Body of pancreas (tissue), 4 donors: ENCODE data around the gene IDH3G. TPM values are rescaled to one million over a fixed set of nuclear protein-coding genes. Genes with fewer than 3 reads are reported as not detected.

ENCODE experiments used
- ATAC-seq: fragments of 150-250 bp; one replicate; pipeline ENCODE4 v1.9.1; 2016
- DNase-seq, 4 donors: peaks; one replicate each; pipeline ENCODE4 v3.0.0-alpha.2; 2019
- H3K27ac ChIP-seq, 4 donors: fragments of 200-600 bp; sonication (generic); 1 replicate in 3 of 4; 2 replicates in 1 of 4; pipeline versions ENCODE4 v1.5.1 to v1.6.1; 2016 to 2019; ENCODE audit warnings: mild to moderate bottlenecking in 1 of 4, mixed read lengths in 1 of 4, moderate library complexity in 1 of 4
- H3K27me3 ChIP-seq, 2 donors: fragments of 200-600 bp; sonication (generic); one replicate each; pipeline ENCODE4 v1.6.0; 2016; ENCODE audit warnings: mild to moderate bottlenecking in 1 of 2
- H3K36me3 ChIP-seq, 2 donors: fragments of 200-600 bp; sonication (generic); replicated peaks in 1 of 2; 2 replicates each; pipeline ENCODE4 v1.5.1; 2016; ENCODE audit warnings: low read depth in 2 of 2; ENCODE audit not compliant: insufficient read depth in 1 of 2
- H3K4me1 ChIP-seq: fragments of 200-600 bp; sonication (generic); one replicate; pipeline ENCODE4 v1.6.0; 2016
- H3K4me3 ChIP-seq, 2 donors: fragments of 200-600 bp; sonication (generic); 1 replicate in 1 of 2; 2 replicates in 1 of 2; pipeline ENCODE4 v1.5.1; 2016 to 2019
- H3K9me3 ChIP-seq, 3 donors: fragments of 200-600 bp; sonication (generic); 1 replicate in 2 of 3; 2 replicates in 1 of 3; pipeline ENCODE4 v1.5.1; 2016
- CTCF ChIP-seq, 7 experiments: fragments of 450-650 bp in 4 of 7; fragments of 200-600 bp in 3 of 7; sonication (generic) in 3 of 7; IDR thresholded peaks; one replicate each; pipeline ENCODE4 v1.5.1; 2016 to 2019; ENCODE audit warnings: antibody characterized with exemption in 7 of 7
- POLR2A ChIP-seq, 3 donors: fragments of 450-650 bp; IDR thresholded peaks; one replicate each; pipeline ENCODE4 v1.6.1; 2016; ENCODE audit warnings: antibody characterized with exemption in 3 of 3, mild to moderate bottlenecking in 2 of 3
- WGBS, 2 donors: methylation state at CpG; one replicate each; pipeline ENCODE4 v1.1.5; 2017; 5-methylcytosine and 5-hydroxymethylcytosine counted together
- intact Hi-C: fragments of 100-400 bp; cut with DNase I; formaldehyde crosslinking; loops from one replicate; pipeline ENCODE4 v1.15.1; 2023
- total RNA-seq, 2 donors: library from RNA; depleted of rRNA; stranded (reverse); fragments of >200 nt; gene quantifications; one replicate each; pipeline ENCODE4 v1.1.0, GENCODE V29; 2016

Gene IDH3G
- total RNA-seq, 2 donors from 2014 or later: 25.2 to 27.7 TPM

DNA sequence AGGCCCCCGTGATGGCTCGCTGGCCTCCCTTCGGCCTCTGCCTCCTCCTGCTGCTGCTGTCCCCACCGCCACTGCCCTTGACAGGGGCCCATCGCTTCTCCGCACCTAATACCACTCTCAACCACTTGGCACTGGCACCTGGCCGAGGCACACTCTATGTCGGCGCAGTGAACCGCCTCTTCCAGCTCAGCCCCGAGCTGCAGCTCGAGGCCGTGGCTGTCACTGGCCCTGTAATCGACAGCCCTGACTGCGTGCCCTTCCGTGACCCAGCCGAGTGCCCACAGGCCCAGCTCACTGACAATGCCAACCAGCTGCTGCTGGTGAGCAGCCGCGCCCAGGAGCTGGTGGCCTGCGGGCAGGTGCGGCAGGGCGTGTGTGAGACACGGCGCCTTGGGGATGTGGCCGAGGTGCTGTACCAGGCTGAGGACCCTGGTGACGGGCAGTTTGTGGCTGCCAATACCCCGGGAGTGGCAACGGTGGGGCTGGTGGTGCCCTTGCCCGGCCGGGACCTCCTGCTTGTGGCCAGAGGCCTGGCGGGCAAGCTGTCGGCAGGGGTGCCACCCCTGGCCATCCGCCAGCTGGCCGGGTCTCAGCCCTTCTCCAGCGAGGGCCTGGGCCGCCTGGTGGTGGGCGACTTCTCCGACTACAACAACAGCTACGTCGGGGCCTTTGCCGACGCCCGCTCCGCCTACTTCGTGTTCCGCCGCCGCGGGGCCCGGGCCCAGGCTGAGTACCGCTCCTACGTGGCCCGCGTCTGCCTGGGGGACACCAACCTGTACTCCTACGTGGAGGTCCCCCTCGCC, 27.1 kb downstream of the IDH3G start:
- TF ChIP-seq CTCF (IDR thresholded peaks at IDR 0.05): no peak
- TF ChIP-seq POLR2A (IDR thresholded peaks at IDR 0.05): no peak
- Histone ChIP-seq H3K36me3 (no peaks in the 10 kb centered on the region), H3K9me3 (no peaks in the 10 kb centered on the region), H3K4me1 (peaks cover 13% of the 10 kb centered on the region), H3K27ac (no peak overlapping the region), H3K4me3 (no peak overlapping the region), H3K27me3 (no peaks in the 10 kb centered on the region)
- ATAC-seq: no peak
- no peak for DNase-seq
- WGBS, 2 donors: 82 to 95% methylated on average over 6 to 8 of the region's 56 CpGs
- intact Hi-C loops: loop anchor here (5.0 kb wide), 1 partner anchor 175 kb away; the partner anchor contains the start of gene RENBP

DNA sequence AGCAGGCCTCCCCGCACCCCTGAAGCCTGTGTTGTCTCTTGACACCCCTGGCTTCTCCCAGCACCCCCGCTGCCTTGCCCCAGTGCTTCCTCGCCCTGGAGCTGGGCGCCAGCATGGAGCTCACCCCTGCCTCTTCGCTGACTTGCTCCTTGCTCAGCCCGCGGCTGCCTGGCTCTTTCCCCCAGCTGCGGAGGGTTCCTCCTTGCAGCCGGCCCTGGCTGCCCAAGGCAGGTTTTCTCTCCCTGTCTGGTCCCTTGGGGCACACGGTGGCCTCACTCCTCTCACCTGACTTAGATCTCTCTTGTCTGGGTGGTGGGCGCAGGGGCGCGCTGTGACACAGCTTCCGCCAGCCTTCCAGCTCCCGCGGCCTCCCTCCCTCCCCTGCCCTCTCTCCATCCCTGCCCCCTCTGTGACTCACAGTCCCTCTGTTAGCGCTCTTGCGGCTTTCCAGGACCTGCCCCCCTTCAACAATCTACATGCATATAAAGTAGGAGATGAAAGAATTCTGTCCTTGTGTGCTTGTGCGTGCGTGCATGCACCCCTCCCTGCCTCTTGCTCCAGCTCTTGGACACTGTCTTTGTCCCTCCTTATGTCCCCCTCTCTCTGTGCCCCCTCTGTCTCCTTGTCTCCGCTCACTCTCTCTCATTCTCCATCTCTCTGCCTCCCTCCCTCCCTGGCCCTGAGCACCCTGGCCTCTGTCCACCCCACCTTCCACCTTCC, 27.9 kb downstream of the IDH3G start:
- DNase-seq (peak in 1 of 4 donors; percentile 10), ATAC-seq (no peak)
- H3K27me3 ChIP-seq: no peaks in the 10 kb centered on the region
- TF ChIP-seq CTCF (IDR thresholded peaks at IDR 0.05) (no peak), POLR2A (IDR thresholded peaks at IDR 0.05) (no peak)
- peak overlapping the region in 2 of 4 donors; percentile 3 to 65 for H3K27ac ChIP-seq
- 55 to 78% methylated on average over 17 of the region's 21 CpGs for WGBS, 2 donors
- no peak overlapping the region for H3K4me3 ChIP-seq
- no peaks in the 10 kb centered on the region for H3K9me3 ChIP-seq
- intact Hi-C loops: loop anchor here (5.0 kb wide), 1 partner anchor 176 kb away; the partner anchor contains the start of gene RENBP
- no peaks in the 10 kb centered on the region for H3K36me3 ChIP-seq
- peaks cover 13% of the 10 kb centered on the region for H3K4me1 ChIP-seq

- H3K27ac ChIP-seq: peak overlapping the region in 3 of 4 donors; percentile 38 to 65 (median 50)
- ATAC-seq (peak; percentile 55), DNase-seq (peak; percentile 20 to 37 (median 28))
- H3K36me3 ChIP-seq: no peaks in the 10 kb centered on the region
- TF ChIP-seq POLR2A (IDR thresholded peaks at IDR 0.05) (no peak), CTCF (IDR thresholded peaks at IDR 0.05) (no peak)
- H3K4me1 ChIP-seq: peaks cover 13% of the 10 kb centered on the region
- no peaks in the 10 kb centered on the region for H3K27me3 ChIP-seq
- no peaks in the 10 kb centered on the region for H3K9me3 ChIP-seq
- H3K4me3 ChIP-seq: no peak overlapping the region
- intact Hi-C loops: loop anchor here (5.0 kb wide), 1 partner anchor 177 kb away; the partner anchor contains the start of gene RENBP
- 20 to 43% methylated on average over 1 to 13 of the region's 27 CpGs for WGBS, 2 donors
Measured at GRCh38 chrX:153765138-153766079, 28.8 kb downstream of the IDH3G start.

DNA sequence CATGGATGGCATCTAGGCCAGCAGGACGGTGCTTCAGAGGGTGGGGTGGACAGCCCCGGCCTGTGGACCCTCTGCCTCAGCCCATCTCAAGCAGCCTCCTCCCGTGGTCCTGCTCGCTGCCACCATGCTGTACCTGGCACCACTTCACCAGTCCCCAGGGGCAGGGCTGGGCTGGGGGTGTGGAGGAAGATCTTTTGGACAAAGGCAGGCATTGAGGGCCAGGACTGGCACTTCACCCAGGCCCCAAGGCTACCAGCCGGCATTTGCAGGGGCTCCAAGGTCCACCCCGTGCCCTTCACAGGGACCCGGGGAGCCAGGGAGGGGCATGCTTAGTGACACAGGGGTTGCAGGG, 29.4 kb downstream of the IDH3G start:
- H3K27ac ChIP-seq: peak overlapping the region in 3 of 4 donors; percentile 38 to 65 (median 50)
- DNase-seq (peak in 1 of 4 donors; percentile 14), ATAC-seq (peak; percentile 11)
- H3K27me3 ChIP-seq: no peaks in the 10 kb centered on the region
- no peaks in the 10 kb centered on the region for H3K9me3 ChIP-seq
- 74% methylated on average over 4 of the region's 7 CpGs; no CpG with 5 or more reads in 1 of the 2 donors for WGBS, 2 donors
- H3K4me3 ChIP-seq: no peak overlapping the region
- peaks cover 13% of the 10 kb centered on the region for H3K4me1 ChIP-seq
- no peaks in the 10 kb centered on the region for H3K36me3 ChIP-seq
- TF ChIP-seq CTCF (IDR thresholded peaks at IDR 0.05) (no peak), POLR2A (IDR thresholded peaks at IDR 0.05) (no peak)
- intact Hi-C loops: loop anchor here (5.0 kb wide), 2 partner anchors 178 to 188 kb away; partner anchors contain the start of gene RENBP
